NCI-H2029 treated with DMSO at 0.1 percent for 48 hours (cell line): Measurements from ENCODE around the gene SFMBT1.
"Not testable (repeated sequence)": the region's sequence is repeated elsewhere in the genome, so short reads cannot be mapped to it uniquely, and the experiment has no call there.

Source experiments
- DNase-seq: peaks from one replicate; lab custom pipeline; 2025; lab: John Stamatoyannopoulos, UW

The SFMBT1 gene

DNA sequence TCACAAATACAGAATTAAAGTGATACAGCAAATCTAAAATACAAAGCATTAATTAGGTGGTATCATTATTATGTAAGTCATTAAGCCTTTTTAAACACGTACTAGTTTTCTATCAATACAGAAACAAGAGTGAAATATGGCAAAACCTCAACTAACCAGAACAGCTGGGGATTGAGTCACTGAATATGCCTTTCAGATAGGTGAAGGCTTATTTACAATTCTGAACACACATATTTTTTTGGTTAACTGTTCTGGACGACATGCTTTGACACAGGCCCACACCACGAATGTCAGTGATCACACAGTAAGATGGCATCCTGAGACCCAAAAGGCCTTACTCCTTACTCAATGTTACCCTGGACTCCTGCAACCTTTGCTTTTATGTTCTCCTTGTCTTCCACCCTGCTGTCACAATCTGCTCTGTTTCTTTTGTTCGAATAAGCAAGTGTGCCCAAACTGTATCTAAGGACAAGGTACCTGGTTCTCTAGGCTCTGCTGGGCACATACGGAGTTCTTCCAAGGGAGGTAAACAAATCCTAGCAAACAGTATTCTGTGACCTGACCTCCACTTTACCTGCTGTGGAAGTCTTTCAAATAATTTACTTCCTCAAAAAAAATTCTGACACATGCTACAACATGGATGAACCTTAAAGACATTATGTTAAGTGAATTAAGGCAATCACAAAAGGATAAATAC lies 7.0 kb downstream of the SFMBT1 start:
- DNase-seq: no peak

GRCh38 chr3:53035825-53036619 lies 9.9 kb downstream of the SFMBT1 start:
- no peak for DNase-seq

GRCh38 chr3:53035018-53035417 lies 10.9 kb downstream of the SFMBT1 start:
- DNase-seq: not testable (repeated sequence)

GRCh38 chr3:53034411-53034810 lies 11.5 kb downstream of the SFMBT1 start:
- DNase-seq: not testable (repeated sequence)

GRCh38 chr3:53032609-53033008 lies 13.3 kb downstream of the SFMBT1 start:
- no peak for DNase-seq

DNA sequence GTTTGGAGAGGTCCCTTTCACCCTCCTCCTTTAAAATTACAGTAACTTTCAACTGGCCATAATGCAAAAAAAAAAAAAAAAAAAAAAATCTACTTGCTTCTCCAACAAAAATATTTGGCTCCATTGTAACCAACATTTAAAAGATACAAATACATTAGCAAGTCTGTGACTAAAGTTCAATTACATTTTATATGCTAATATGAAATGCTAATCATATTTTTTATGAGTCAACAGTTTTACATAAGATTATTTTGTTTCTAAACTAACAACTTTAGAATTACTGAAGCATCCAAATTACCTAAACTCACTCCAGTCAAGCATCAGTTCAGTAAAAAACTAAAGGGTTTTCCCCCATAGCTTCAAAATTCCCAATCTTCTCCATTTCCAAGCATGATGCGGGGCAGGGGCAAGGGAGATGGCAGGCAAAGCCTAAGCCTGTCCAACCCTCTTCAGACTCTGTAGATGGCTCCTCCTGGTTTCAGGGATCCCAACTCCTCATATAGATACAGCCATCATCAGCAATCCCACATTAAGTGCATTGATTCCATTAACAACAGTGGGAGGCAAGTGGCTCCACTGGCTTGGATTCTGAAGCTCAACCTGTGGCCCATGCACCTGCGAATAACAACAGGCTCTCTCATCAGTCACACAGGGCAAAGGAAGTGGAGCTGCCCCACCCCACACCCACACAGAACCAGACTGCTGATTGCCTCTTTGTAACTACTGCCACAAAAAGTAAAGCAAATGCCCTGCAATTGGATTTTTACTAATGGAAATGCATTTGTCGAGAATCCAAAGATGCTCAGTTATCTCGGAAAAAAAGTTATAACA lies 15.0 kb downstream of the SFMBT1 start:
- DNase-seq: no peak

DNA sequence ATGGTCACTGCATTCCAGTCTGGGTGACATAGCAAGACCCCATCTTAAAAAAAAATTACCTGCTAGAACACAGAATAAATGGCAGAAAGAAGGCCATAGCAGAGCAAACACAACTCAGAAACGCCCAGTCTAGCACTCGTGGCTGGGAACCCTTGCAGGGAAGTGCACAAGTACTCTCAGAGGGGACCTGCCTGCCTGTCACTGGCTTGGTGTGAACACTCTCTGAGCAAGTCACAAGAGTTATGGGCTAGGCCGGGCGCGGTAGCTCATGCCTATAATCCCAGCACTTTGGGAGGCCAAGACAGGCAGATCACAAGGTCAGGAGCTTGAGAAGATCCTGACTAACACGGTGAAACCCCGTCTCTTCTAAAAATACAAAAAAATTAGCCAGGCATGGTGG lies 17.2 kb downstream of the SFMBT1 start:
- no peak for DNase-seq

- DNase-seq: no peak
Measured at GRCh38 chr3:53027254-53027844, 18.5 kb downstream of the SFMBT1 start.

GRCh38 chr3:53026382-53027162 lies 19.3 kb downstream of the SFMBT1 start:
- no peak for DNase-seq

- DNase-seq: no peak
Measured at GRCh38 chr3:53024315-53024714, 21.6 kb downstream of the SFMBT1 start.

DNA sequence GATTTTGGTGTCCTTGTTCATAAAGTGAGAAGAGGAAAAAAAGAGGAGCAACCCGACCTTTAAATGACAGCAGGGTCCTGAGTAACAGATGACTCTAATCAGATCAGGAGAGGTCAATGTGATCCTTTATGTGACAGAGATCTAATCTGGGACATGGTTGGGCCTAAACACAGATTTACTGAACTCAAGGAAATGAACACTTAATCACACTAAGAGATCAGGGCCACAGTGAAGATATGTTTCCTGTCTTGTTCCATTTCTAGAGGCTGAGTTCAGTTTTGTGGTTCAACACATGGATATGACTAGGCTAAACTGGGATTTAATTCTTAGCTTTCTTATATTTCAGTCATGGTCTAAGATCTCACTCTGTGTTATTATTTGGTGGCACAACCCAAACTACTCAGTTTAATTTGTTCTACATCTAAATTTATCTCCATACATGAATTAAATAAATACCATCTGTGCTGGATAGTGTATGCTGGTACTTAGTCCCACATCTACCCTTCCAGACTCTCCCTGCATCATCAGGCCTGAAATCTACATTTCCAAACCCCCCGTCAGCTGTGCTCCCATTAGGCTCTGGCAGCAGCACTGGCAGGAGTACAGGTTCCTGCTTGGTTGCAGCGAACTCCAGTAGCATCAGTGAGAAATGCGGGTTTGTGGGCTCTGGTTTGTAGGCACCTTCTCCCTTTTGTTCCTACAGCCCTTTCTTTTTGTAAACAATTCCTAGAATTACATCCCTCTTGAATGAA lies 22.6 kb downstream of the SFMBT1 start:
- no peak for DNase-seq

DNA sequence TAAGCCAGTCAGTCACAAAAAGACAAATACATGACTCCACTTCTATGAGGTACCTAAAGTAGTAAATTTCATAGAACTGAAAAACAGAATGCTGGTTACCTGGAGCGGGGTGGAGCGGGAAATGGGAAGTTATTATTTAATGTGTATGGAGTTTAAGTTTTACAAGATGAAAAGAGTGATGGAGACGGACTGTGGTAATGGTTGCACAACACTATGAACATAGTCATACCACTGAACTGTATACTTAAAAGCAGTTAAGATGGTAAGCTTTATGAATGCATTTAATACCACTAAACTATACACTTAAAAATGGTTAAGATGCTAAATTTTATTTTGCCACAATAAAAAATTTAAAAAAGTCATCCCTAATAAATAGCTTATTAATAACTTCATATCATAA lies 23.2 kb downstream of the SFMBT1 start:
- no peak for DNase-seq

- DNase-seq: no peak
Measured at GRCh38 chr3:53016236-53016635, 29.6 kb downstream of the SFMBT1 start.

DNA sequence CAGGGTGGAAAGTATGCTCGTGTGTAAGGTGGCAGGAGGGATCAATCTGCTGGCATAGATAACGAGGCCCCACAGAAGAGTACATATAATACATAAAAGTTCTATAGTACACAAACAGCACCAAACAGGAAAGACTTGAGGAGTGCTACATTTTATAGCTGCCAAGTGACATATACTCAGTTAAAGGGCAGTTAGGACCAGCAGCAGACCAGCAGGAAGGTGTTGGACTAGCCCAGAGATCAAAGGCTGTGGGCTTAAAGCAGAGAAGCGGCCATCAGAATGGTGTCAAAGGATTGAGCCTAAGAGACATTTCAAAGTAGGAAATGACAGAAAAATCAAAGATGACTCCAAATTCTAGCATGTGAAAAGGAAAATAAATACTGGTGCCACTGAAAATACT lies 34.5 kb downstream of the SFMBT1 start:
- no peak for DNase-seq

- no peak for DNase-seq
Measured at GRCh38 chr3:53009826-53010539, 35.9 kb downstream of the SFMBT1 start.

- no peak for DNase-seq
Measured at GRCh38 chr3:53008932-53009331, 36.9 kb downstream of the SFMBT1 start.

- no peak for DNase-seq
Measured at GRCh38 chr3:53005854-53006513, 39.9 kb downstream of the SFMBT1 start.

DNA sequence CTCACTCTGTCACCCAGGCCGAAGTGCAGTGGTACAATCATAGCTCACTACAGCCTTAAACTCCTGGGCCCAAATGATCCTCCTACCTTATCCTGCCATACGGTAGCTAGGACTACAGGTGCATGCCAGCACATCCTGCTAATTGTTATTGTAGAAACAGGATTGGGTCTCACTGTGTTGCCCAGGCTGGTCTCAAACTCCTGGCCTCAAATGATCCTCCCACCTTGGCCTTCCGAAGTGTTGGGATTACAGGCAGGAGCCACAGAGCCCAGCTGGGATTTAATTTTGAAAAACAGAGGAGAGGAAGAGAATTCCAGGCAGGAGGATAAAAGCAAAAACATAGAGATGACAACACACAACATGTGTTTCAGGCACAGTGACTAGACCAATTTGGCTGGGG lies 40.5 kb downstream of the SFMBT1 start:
- DNase-seq: no peak

DNA sequence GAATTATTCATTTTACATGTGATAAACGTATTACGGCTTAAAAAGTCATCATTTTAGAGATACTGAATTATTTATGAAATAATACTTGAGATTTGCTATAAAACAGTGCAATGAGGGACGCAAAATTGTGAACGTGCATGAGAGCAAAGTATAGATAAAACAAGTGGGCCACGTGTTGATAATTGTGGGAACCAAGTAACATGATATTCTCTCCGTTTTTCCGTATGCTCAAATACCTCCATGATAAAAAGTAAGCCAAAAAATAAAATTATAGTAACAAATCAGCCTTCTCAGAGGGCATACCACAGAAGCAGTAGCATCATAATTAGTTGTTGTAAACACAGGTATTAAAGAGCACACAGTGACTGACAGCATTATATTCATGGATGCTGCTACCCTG lies 42.6 kb downstream of the SFMBT1 start:
- DNase-seq: no peak
